GF-D8 (cell line): ENCODE results near the gene PLAC1.

ENCODE experiments used
- DNase-seq: peaks from one replicate; lab custom pipeline; 2025; lab: John Stamatoyannopoulos, UW

PLAC1 gene

GRCh38 chrX:134631426-134632346, 26.6 kb downstream of the PLAC1 start:
- DNase-seq: no peak

- no peak for DNase-seq
Observed at GRCh38 chrX:134628663-134629062, 29.6 kb downstream of the PLAC1 start.

GRCh38 chrX:134626434-134626833, 31.8 kb downstream of the PLAC1 start:
- DNase-seq: no peak

- no peak for DNase-seq
Observed at GRCh38 chrX:134625315-134625718, 33.0 kb downstream of the PLAC1 start.

DNA sequence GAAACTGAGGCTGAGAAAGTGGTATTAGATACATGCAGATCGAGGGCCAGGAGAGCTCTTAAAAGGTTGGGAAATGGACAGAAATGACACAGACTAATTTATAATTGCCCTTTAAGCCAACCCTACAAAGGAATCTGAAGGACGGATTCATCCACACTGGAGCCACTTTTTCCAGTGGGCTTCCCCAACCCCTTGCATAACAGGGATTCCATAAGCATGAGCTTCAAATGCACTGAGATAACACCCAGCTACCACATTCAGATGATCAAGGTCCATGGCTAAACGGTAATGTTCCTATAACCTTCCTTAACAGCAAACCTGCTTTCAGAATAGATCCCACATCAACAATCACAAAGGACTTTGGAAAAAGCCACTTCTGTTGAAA, 34.2 kb downstream of the PLAC1 start:
- DNase-seq: no peak

GRCh38 chrX:134623293-134624045, 34.8 kb downstream of the PLAC1 start:
- no peak for DNase-seq

DNA sequence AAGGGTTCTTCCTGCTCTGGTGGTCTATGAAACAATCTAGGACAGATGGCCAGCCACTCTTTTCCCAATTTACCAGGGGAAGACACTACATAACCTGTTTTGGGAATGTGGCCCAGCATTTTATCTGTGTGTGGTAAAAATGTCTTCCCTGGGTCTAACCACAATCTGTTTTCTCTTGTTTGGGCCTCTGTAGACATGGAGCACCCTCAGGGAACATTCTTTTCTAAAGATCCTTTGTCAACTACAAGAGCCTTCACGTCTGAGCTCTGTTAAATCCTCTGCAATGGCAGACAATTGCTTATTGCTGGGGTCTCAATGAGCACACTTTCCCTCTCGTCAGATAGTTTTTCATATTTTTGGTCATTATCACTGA, 35.5 kb downstream of the PLAC1 start:
- no peak for DNase-seq

DNA sequence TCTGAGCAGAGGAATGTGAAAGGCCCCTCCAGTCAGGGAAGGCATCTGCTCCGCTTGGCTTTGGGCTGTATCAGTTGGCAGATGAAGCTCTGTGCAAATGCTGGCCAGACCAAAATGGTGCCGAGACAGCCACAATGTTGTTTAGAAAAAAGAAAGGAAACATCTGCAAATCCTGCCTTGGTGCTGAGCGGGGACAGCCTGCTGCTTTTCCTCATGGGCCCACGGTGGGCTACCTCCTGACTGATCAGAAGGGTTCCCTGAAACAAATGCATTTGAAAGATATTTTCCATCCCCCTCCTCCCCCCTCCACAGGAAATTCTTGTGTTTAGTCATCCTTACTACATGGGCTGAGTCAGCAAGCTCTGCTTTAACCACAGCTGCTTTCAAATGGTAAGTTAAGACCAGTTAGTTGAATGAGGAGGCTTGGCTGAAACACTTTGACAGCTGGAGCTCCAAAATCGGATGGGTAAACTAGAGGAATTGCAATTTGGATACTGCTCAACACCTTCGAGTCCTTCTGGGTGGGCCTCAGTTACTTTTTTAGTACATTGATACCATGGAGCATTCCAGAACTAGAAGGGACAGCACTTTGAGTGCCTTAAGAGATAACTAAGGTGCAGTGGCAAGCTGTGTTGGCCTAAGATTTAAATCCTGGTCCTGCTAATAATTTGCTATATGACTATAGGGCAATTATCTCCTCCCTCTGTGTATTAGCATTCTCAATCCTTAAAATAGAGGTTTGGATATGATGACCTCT, 36.0 kb downstream of the PLAC1 start:
- no peak for DNase-seq

DNA sequence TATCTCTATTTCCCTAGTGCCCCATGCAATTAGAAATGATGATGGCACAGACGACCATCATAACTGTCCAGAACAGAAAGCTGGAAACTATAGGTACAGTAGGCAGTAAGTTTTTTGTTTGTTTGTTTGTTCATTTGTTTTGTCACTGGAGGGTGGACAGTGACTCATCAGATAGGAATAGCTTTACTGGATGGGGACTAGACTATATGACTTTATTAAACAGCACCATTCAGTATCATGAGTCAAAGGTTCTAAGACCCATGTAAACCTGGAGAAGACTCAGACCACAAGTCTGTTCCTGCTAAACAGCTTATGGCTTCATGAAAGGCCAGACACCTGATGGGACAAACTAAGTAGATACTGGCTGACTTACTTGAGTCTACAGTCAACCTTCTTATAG, 38.4 kb downstream of the PLAC1 start:
- DNase-seq: no peak

- DNase-seq: no peak
Observed at GRCh38 chrX:134613396-134613795, 44.9 kb downstream of the PLAC1 start.

DNA sequence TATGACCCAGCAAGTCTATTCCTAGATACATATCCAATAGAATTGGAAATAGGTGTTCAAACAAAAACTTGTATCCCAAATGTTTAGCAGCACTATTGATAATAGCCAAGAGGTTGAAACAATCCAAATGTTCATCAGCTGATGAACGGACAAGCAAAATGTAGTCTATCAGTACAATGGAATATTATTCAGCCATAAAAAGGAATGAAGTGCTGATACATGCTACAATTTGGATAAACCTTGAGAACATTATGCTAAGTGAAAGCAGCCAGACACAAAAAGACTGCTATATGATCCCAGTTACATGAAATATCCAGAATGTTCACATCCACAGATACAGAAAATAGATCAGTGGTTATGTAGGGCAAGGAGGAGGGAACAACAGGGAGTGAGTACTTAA, 50.1 kb downstream of the PLAC1 start:
- no peak for DNase-seq

GRCh38 chrX:134607523-134607922, 50.7 kb downstream of the PLAC1 start:
- no peak for DNase-seq

DNA sequence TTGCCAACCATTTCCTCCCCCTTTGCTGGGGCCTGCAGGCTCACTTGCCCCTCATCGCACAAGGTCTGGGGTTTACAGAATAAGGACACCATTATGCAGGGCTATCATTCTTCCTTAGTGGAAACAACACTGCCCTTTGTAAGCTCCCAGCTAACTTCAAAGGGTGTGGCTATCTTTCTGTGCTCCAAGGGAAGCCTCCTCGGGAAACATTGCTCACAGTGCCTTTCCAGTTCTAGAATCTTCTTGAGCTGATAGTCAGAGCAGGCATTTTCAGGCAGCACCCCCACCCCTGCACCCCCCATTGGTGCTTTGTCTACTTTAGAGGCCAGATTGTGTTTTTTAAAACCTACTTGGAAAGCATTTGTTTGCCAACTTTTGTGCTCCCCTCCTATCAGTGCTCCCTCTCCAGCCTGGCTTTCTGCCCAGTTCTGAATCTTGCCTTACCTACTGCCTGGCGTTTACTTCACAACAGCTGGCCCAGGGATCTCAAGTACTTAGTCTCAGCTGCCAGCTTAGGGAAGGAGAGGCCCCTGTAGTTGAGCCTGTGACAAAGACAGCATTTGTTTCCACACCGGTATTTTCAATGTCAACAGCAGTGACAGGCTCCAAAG, 53.5 kb downstream of the PLAC1 start:
- DNase-seq: no peak

- no peak for DNase-seq
Observed at GRCh38 chrX:134603806-134604700, 54.2 kb downstream of the PLAC1 start.

DNA sequence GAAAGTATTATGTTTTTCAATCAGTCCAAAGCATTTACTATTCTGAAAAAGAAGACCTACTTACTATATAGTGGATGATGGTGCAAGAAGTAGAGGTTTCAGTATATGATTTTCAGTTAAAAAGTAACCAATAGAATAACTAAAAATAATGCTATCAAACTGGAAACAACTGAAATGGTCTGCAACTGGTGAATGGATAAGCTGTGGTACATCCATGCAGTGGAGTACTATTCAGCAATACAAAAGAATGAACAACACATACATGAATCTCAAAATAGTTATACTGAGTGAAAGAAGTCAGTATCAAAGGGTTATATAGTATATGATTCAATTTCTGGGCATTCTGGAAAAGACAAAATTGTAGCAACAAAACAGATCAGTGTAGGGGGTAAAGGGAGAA, 55.9 kb downstream of the PLAC1 start:
- no peak for DNase-seq

- DNase-seq: no peak
Observed at GRCh38 chrX:134601240-134601765, 57.0 kb downstream of the PLAC1 start.

GRCh38 chrX:134600714-134601113, 57.6 kb downstream of the PLAC1 start:
- no peak for DNase-seq

GRCh38 chrX:134599184-134599914, 58.9 kb downstream of the PLAC1 start:
- no peak for DNase-seq

GRCh38 chrX:134592303-134592702, 66.0 kb downstream of the PLAC1 start:
- no peak for DNase-seq

GRCh38 chrX:134591502-134591901, 66.8 kb downstream of the PLAC1 start:
- no peak for DNase-seq
